SK-N-SH (cell line): Measurements from ENCODE around the gene CREG1. TPM values are rescaled to one million over a fixed set of nuclear protein-coding genes. Genes with fewer than 3 reads are reported as not detected.

Experiments used
- CTCF ChIA-PET: fragments of 300-600, 350-600 bp; formaldehyde crosslinking; extraction: SDS; loops from one replicate; lab custom pipeline; 2021; lab: Yijun Ruan, JAX
- POLR2A ChIA-PET: fragments of 350-600 bp; sonication (Branson Sonifier 250); formaldehyde crosslinking; extraction: SDS; loops from one replicate; lab custom pipeline; 2020; ENCODE audit warnings: antibody characterized with exemption, inconsistent platforms; lab: Yijun Ruan, JAX
- DNase-seq: peaks from one replicate; pipeline ENCODE4 v3.0.0; 2012
- H2AFZ ChIP-seq: fragments of 200-600 bp; sonication (generic); 2 replicates; pipeline ENCODE4 v1.8.1; 2016; ENCODE audit warnings: antibody characterized with exemption, mild to moderate bottlenecking, low read depth
- H3F3A ChIP-seq: fragments of 200-600 bp; sonication (generic); replicated peaks from 2 replicates; pipeline ENCODE3; 2016; ENCODE audit warnings: antibody characterized with exemption, mild to moderate bottlenecking; ENCODE audit not compliant: insufficient read depth
- H3K27ac ChIP-seq, 2 experiments: fragments of 200-500 bp in 1 of 2; fragments of 200-600 bp in 1 of 2; sonication (Bioruptor generic) in 1 of 2; sonication (generic), shearing (Covaris generic) in 1 of 2; 2 replicates each; pipeline versions ENCODE4 v1.5.1 to v1.6.1; 2014 to 2016; ENCODE audit warnings: low read depth in 2 of 2, inconsistent platforms in 1 of 2, low read length in 1 of 2, mild to moderate bottlenecking in 1 of 2, mixed read lengths in 1 of 2
- H3K27me3 ChIP-seq: fragments of 200-600 bp; sonication (generic), shearing (Covaris generic); 2 replicates; pipeline ENCODE4 v1.6.1; 2016; ENCODE audit warnings: mixed run types; ENCODE audit not compliant: insufficient read depth
- H3K36me3 ChIP-seq, 2 experiments: fragments of 200-500 bp in 1 of 2; fragments of 200-600 bp in 1 of 2; sonication (Bioruptor generic) in 1 of 2; sonication (generic) in 1 of 2; replicated peaks in 1 of 2; 2 replicates each; pipeline versions ENCODE3 to v1.5.1; 2014 to 2016; ENCODE audit warnings: low read length in 1 of 2, mild to moderate bottlenecking in 1 of 2; ENCODE audit not compliant: insufficient read depth in 2 of 2, control insufficient read depth in 1 of 2
- H3K4me1 ChIP-seq, 2 experiments: fragments of 200-500 bp in 1 of 2; fragments of 200-600 bp in 1 of 2; sonication (Bioruptor generic) in 1 of 2; sonication (generic), shearing (Covaris generic) in 1 of 2; 2 replicates each; pipeline versions ENCODE4 v1.5.1 to v1.6.1; 2014 to 2016; ENCODE audit warnings: low read depth in 1 of 2, low read length in 1 of 2, mixed run types in 1 of 2; ENCODE audit not compliant: insufficient read depth in 2 of 2, control insufficient read depth in 1 of 2
- H3K4me2 ChIP-seq: fragments of 200-600 bp; sonication (generic), shearing (Covaris generic); 2 replicates; pipeline ENCODE4 v1.6.1; 2017; ENCODE audit warnings: mixed run types
- H3K4me3 ChIP-seq, 2 experiments: fragments of 200-500 bp in 1 of 2; fragments of 200-600 bp in 1 of 2; sonication (Bioruptor generic) in 1 of 2; sonication (generic), shearing (Covaris generic) in 1 of 2; 2 replicates each; pipeline versions ENCODE4 v1.5.1 to v1.8.1; 2014 to 2016; ENCODE audit warnings: low read depth in 2 of 2, inconsistent platforms in 1 of 2, low read length in 1 of 2, mild to moderate bottlenecking in 1 of 2, mixed read lengths in 1 of 2, moderate library complexity in 1 of 2
- H3K79me2 ChIP-seq: fragments of 200-600 bp; sonication (generic); 2 replicates; pipeline ENCODE4 v1.8.1; 2017; ENCODE audit warnings: mild to moderate bottlenecking; ENCODE audit not compliant: insufficient read depth
- H3K9ac ChIP-seq: fragments of 200-600 bp; sonication (generic); 2 replicates; pipeline ENCODE4 v1.6.1; 2017; ENCODE audit warnings: mixed run types
- H3K9me2 ChIP-seq: fragments of 200-600 bp; sonication (generic); 2 replicates; pipeline ENCODE4 v1.6.1; 2017; ENCODE audit warnings: mixed run types
- H3K9me3 ChIP-seq: fragments of 200-600 bp; sonication (generic); 2 replicates; pipeline ENCODE4 v1.6.1; 2017; ENCODE audit warnings: mixed run types, mild to moderate bottlenecking, moderate library complexity
- H4K20me1 ChIP-seq: fragments of 200-600 bp; sonication (generic); 2 replicates; pipeline ENCODE4 v1.6.1; 2017; ENCODE audit warnings: mild to moderate bottlenecking, mixed run types; ENCODE audit not compliant: insufficient read depth
- ELF1 ChIP-seq: IDR thresholded peaks from 2 replicates; pipeline ENCODE4 v1.4.0; 2012
- EZH2phosphoT487 ChIP-seq: fragments of 200-600 bp; sonication (generic); IDR thresholded peaks from 2 replicates; pipeline ENCODE4 v1.6.1; 2017; ENCODE audit warnings: low read depth, mixed run types, mild to moderate bottlenecking, antibody characterized with exemption, moderate library complexity, borderline replicate concordance
- FOXM1 ChIP-seq: IDR thresholded peaks from 2 replicates; pipeline ENCODE4 v1.4.0; 2012; ENCODE audit warnings: low read depth, mild to moderate bottlenecking
- GATA2 ChIP-seq: sonication (generic); formaldehyde crosslinking; IDR thresholded peaks from 2 replicates; pipeline ENCODE4 v1.5.0; 2020; ENCODE audit warnings: mild to moderate bottlenecking, missing genetic modification reagents
- JUND ChIP-seq: IDR thresholded peaks from 2 replicates; pipeline ENCODE4 v1.4.0; 2012
- MEF2A ChIP-seq: IDR thresholded peaks from 2 replicates; pipeline ENCODE4 v1.4.0; 2012; ENCODE audit warnings: low read depth, borderline replicate concordance
- PBX3 ChIP-seq: IDR thresholded peaks from 2 replicates; pipeline ENCODE4; 2012
- RAD21 ChIP-seq: IDR thresholded peaks from 2 replicates; pipeline ENCODE4 v1.6.1; 2012; ENCODE audit warnings: mild to moderate bottlenecking, low read length
- TAF1 ChIP-seq: IDR thresholded peaks from 2 replicates; pipeline ENCODE4 v1.6.1; 2012; ENCODE audit warnings: low read depth, mild to moderate bottlenecking, low read length, moderate library complexity, borderline replicate concordance
- YY1 ChIP-seq: IDR thresholded peaks from 2 replicates; pipeline ENCODE4 v1.4.0; 2012; ENCODE audit warnings: low read depth, mild to moderate bottlenecking
- ZBTB33 ChIP-seq: IDR thresholded peaks from 2 replicates; pipeline ENCODE4 v1.4.0; 2012; ENCODE audit warnings: low read depth, borderline replicate concordance
- WGBS: methylation state at CpG from one replicate; pipeline ENCODE4 v1.1.6; 2017; ENCODE audit warnings: low lambda C conversion rate; 5-methylcytosine and 5-hydroxymethylcytosine counted together
- polyA plus RNA-seq, 3 experiments: library from polyadenylated mRNA; depleted of rRNA; stranded (reverse); fragments of >200 nt; gene quantifications; 2 replicates each; pipeline ENCODE4 v1.2.3, GENCODE V29; 2012

Gene CREG1
- polyA plus RNA-seq, 1 of the 3 experiments (the other 2 are of a cell fraction): 26.1 TPM

GRCh38 chr1:167520711-167521206 is 32.8 kb downstream of the CREG1 start:
- 0 out of 2 replicates have a peak, but pooled peaks cover 4% of the 10 kb centered on the region for H3K9me2 ChIP-seq
- no peaks in the 10 kb centered on the region for H3K79me2 ChIP-seq
- H3K36me3 ChIP-seq: no peaks in the 10 kb centered on the region
- H2AFZ ChIP-seq: no peak overlapping the region
- H3K4me2 ChIP-seq: no peak overlapping the region
- ChIA-PET CTCF (interaction anchor here (1.1 kb wide), 1 partner anchor 12 kb away, joined by 7 read pairs; no protein-coding TSS in a partner anchor), POLR2A (no interaction called here)
- no peaks in the 10 kb centered on the region for H3F3A ChIP-seq
- H3K9ac ChIP-seq: no peak overlapping the region
- H3K4me3 ChIP-seq: no peak overlapping the region
- DNase-seq: no peak
- no peaks in the 10 kb centered on the region for H3K9me3 ChIP-seq
- no peak overlapping the region for H3K27ac ChIP-seq
- TF ChIP-seq JUND (no peak), ELF1 (no peak), GATA2 (no peak), FOXM1 (no peak), MEF2A (no peak), RAD21 (no peak), ZBTB33 (no peak)
- no peaks in the 10 kb centered on the region for H3K4me1 ChIP-seq
- H4K20me1 ChIP-seq: no peaks in the 10 kb centered on the region
- H3K27me3 ChIP-seq: no peaks in the 10 kb centered on the region; the same call in 1 of the 2 replicates

GRCh38 chr1:167518331-167518700 is 35.2 kb downstream of the CREG1 start, which contains the start of gene CD247:
TSS of gene CD247 (minus strand) at chr1:167518529. CDS start at chr1:167518465, 64 bp downstream.
- ChIA-PET POLR2A (no interaction called here), CTCF (no interaction called here)

GRCh38 chr1:167517535-167518330 is 35.8 kb downstream of the CREG1 start:
- Histone ChIP-seq H4K20me1 (no peaks in the 10 kb centered on the region), H3K27me3 (no peaks in the 10 kb centered on the region; the same call in 1 of the 2 replicates), H3K36me3 (no peaks in the 10 kb centered on the region), H3K9me3 (no peaks in the 10 kb centered on the region), H3K4me2 (no peak overlapping the region), H3K9me2 (no peaks in the 10 kb centered on the region), H2AFZ (no peak overlapping the region), H3K4me3 (no peak overlapping the region), H3F3A (no peaks in the 10 kb centered on the region), H3K79me2 (no peaks in the 10 kb centered on the region), H3K9ac (no peak overlapping the region), H3K27ac (no peak overlapping the region), H3K4me1 (no peaks in the 10 kb centered on the region)
- TF ChIP-seq YY1 (no peak), EZH2phosphoT487 (no peak), PBX3 (no peak)
- no peak for DNase-seq
- CTCF ChIA-PET: interaction anchor here (0.7 to 3.9 kb wide), 6 partner anchors 15 to 249 kb away, joined by 3 to 13 read pairs (median 5); no protein-coding TSS in a partner anchor
- POLR2A ChIA-PET: no interaction called here
- WGBS: 75% methylated on average over 18 of the region's 30 CpGs

More at GRCh38 chr1:167518331-167518700, 35.2 kb downstream of the CREG1 start, which contains the start of gene CD247:
- Histone ChIP-seq H3K9me2 (0 out of 2 replicates have a peak, but pooled peaks cover 4% of the 10 kb centered on the region), H3F3A (no peaks in the 10 kb centered on the region), H3K36me3 (no peaks in the 10 kb centered on the region), H4K20me1 (no peaks in the 10 kb centered on the region), H3K9me3 (no peaks in the 10 kb centered on the region), H3K27ac (no peak within 1 kb of the TSS), H3K9ac (no peak within 1 kb of the TSS), H3K4me2 (no peak within 1 kb of the TSS), H3K4me1 (no peaks in the 10 kb centered on the region), H3K4me3 (no peak within 1 kb of the TSS), H3K27me3 (no peaks in the 10 kb centered on the region; the same call in 1 of the 2 replicates), H2AFZ (no peak within 1 kb of the TSS), H3K79me2 (no peaks in the 10 kb centered on the region)
- DNase-seq: no peak
- TF ChIP-seq FOXM1: no peak
- no peak for TF ChIP-seq RAD21
- no peak for TF ChIP-seq TAF1
- 92% methylated on average over 14 of the region's 14 CpGs for WGBS
